LoVo (cell line): ENCODE measurements around the gene PROM1.

Experiments used
- DNase-seq: peaks from one replicate; pipeline ENCODE4 v3.0.0-alpha.2; 2016; ENCODE audit warnings: low spot score

PROM1 gene

GRCh38 chr4:16110199-16110598 is 26.4 kb upstream of the PROM1 start:
- DNase-seq, result no peak

DNA sequence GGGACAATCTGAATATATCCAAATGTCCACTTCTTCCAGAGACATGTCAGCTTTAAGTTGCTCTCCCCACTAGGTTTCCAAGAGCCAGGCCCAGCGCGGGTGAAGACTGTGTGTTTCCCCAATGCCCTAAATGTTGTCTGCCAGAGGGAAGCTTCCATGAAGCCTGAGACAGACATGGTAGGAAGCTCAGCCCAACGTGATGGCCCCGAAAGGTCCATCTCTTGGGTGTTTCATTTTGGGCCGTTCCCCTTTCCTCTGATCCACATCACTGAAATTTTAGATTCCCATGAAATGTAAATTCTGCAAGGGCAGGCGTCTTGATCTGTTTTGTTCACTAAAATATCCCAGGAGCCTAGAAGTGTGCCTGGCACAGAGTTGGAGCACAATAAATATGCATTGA is 25.4 kb upstream of the PROM1 start:
- no peak for DNase-seq

DNA sequence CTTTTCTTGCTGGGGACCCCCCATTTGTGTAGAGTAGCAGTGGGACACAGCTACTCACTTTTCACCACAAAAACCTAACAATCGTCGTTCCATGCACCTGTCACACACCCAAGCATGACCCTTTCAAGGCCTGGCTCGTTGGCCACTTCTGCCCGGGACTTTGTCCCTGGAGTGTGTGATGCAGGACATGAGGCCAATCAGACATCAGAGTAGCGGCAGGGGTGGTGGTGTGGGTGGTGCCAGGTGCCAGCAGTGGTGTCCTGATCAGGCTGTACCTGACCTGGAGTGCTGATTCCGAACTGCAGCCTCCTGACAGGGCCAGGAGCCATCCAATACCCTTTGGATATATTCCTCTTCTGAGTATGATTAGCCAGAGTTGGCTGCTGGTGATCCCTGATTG is 23.1 kb upstream of the PROM1 start:
- DNase-seq, result no peak

GRCh38 chr4:16104520-16104919 is 20.7 kb upstream of the PROM1 start:
- DNase-seq, result no peak

DNA sequence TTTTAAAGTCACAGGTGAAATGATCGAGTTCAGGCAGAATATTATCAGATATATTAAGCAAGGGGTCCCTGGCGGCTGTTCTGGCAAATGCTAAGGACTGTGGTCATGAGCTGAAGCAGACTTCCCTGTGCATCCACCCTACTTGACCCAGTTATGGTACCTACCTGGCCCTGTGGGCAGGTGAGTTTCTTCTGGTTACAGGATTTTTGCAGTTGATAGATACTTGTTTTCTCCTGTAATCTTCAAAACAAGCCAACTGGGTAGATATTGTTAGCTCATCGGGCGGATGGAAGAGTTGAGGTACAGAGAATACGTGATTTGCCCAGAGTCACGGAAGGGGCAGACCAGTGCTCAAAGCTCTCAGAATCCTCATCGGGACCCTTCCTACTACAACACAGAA is 18.5 kb upstream of the PROM1 start:
- no peak for DNase-seq

DNA sequence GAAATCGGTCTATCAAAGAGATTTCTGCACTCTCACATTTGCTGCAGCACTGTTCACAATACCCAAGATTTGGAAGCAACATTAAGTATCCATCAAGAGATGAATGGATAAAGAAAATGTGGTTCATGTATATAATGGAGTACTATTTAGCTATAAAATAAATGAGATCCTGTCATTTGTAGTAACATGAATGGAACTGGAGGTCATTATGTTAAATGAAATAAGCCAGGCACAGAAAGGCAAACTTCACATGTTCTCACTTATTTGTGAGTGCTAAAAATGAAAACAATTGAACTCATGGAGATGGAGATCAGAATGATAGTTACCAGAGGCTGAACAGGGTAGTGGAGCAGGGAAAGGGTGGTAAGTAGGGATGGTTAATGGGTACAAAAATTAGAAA is 17.0 kb upstream of the PROM1 start:
- DNase-seq, result no peak

- no peak for DNase-seq
Observed at GRCh38 chr4:16092682-16093319, 9.0 kb upstream of the PROM1 start.

- peak; percentile 3 for DNase-seq
Observed at GRCh38 chr4:16090096-16090705, 6.4 kb upstream of the PROM1 start.

DNA sequence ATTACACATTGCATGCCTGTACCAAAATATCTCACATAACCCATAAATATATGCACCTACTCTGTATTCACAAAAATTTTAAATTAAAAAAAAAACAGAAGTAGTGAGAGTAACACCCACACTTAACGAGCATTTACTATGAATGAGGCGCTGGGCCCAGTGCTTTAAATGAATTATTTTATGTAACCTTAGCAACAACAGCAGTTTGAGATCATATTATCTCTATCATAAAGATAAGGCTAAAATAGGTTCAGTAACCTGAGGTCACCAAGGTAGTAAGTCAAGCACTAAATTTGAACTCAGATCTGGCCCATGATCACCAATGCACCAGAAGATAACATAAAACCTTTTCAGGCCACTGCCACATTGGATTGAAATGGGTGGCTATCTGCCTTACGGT is 5.3 kb upstream of the PROM1 start:
- no peak for DNase-seq

- DNase-seq, result no peak
Observed at GRCh38 chr4:16088601-16089000, 4.8 kb upstream of the PROM1 start.

DNA sequence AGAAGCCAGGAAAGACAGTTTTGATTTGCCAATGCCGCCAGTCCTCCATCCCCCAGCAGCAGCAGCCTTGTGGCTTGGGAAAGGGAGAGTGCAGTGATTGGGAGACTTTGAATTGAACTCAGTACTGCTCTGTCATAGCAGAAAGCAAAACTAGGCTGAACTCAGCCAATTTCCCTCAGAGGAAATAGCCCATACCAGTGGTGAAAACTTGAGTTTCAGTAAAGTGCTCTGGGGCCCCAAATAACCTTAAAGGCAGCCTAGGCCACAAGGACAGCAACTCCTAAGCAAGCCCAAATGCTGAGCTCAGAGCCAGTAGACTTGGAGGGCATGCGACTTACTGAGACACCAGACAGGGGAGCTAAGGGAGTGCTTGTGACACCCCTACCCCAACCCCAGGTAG is 2.0 kb upstream of the PROM1 start:
- no peak for DNase-seq

DNA sequence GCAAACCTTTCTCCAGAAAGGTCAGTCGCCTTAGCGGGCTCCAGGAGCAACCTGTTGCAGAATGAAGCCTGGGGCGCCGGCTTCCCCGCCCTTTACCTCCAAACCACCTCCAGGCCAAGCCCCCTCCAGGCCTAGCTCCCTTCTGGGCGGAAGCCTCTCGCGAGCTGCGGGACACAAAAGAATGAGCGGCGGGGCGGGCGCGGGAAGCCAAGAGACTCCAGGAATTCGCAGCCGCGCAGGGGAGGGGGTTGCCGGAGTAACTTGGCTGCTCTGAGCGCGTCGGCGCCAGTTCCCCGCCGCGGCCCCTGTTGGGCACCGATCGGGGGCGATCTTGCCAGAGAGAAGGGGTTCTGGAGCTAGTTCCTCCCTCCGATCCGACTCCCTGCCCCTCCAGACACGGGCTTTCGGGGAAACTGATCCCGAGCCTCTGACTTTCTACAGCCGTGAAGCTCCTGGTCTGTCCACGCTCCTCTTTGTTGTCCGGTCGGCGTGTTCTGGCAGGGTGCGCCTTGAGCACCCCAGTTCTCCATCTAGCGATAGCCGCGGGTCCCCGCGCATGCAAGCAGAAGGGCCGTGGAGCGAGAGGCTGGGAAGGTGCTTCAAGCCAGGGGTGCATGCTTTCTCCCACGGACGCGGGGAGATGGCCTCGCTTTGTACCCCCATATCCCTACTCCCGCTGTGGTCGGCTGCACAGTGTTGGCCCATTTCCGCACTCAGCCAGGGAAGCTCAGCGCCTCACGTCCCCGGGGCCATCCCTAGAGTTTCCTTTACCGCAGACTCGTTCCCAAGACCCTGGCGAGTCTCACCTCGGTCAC is 1.2 kb downstream of the PROM1 start:
- peak; percentile 5 for DNase-seq

DNA sequence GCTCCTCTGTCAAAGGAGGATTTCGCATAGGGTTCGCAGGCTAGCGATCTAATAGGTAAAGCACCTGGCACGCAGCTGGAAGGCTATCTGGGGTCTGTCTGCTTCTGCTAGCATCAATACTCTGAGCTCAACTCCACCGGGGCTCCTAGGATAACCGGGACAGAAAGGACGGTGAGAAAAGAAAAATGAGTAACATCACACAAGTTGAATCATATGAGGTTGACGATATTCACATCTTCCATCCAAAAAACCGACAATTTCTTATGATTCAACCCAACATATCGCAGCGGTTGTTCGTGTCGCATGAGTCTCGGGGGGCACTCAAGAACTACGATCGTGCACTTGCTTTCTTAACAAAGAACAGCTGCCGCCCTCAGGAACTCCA is 1.8 kb downstream of the PROM1 start:
- DNase-seq, result no peak

DNA sequence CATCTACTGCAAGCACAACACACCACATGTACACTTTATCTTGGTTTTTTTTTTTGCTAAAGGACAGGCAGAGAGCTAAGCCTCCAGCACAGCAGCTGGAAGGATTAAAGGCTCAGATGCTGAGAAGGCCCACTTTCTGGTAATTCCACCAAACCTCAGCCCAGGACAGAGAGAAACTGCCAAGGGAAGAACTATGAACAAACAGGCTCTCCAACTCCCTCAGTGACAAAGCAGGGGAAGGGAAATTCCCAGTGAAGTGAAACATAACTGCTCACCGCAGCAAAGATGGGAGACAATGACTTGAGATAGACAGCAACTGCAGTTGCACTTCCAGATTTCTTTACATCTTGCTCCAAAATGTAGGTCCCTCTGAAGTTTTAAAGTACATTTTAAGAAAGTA is 4.8 kb downstream of the PROM1 start:
- no peak for DNase-seq

DNA sequence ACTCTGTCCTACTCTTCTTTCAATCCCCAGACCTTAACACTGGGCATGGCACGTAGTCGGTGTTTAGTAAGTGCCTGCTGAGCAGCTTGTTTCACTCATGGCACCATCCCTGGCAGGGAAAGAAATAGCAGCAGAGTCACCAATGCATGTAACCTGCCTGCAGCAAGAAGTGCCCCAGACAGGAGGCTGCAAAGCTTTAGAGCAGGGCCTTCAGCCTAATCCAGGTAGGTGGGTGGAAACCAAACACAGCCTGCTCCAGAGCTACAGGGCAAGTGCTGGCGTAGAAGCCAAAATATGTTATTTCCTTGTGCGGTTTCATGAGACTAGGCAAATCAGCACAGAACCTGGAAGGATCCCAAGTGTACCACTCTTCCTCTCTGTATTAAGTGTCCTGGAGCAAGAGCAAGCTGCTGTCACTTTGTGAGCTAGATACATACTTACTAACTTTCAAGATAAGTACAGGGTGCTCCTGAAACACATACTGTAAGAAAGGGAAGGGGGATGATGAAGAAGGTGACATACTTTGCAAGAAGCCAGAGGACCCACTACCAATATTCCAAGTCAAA is 5.5 kb downstream of the PROM1 start:
- DNase-seq, result no peak

- DNase-seq, result no peak
Observed at GRCh38 chr4:16077786-16078185, 6.0 kb downstream of the PROM1 start.

DNA sequence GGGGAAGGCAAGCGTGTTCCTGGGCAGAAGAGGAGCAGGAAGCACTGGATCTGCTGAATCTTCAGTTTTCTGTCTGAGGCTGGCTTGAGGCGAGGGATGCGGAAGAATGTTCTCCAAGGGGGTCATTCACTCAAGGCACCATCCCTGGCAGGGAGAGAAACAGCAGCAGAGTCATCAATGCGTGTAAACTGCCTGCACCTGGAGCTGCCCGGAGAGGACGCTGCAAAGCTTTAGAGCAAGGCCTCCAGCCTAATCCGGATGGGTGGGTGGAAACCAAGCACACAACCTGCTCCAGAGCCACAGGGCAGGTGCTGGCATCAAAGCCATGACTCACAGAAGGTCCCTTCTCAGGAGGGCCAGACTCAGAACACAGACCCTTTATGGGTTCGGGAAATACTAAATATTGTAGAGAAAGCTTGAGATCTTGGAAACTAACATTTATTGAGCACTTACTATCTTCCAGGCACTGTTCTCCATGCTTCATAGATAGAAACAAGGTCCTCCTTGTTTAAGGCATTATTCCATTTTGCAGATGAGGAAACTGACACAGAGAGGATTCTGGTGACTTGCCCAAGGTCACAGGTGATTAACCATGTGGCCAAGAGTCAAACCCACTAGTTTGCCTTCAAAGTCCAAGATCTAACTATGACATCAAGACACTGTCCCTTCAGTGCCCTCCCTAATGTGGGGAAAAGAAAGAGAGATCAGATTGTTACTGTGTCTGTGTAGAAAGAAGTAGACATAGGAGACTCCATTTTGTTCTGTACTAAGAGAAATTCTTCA is 7.7 kb downstream of the PROM1 start:
- no peak for DNase-seq

DNA sequence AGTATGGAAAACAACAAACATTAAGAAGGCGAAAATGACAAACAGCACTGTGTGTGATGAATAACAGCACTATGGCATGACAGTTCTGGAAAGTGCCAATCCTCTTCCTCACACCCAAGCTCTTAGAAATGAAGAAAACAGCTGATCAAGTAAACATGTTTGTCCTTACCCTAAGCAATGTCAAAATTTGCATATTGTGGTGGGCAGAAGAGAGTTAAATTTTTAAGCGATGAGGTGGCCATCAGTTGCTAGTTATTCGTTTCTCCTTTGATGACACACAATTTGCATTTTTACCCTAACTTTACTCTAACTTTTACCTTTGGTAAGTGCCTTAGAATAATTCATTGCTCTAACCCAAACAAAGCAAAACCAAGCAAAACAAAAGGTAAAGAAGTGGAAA is 8.8 kb downstream of the PROM1 start:
- DNase-seq, result no peak

GRCh38 chr4:16072168-16072567 is 11.7 kb downstream of the PROM1 start:
- no peak for DNase-seq

GRCh38 chr4:16070203-16070602 is 13.6 kb downstream of the PROM1 start:
- DNase-seq, result no peak

DNA sequence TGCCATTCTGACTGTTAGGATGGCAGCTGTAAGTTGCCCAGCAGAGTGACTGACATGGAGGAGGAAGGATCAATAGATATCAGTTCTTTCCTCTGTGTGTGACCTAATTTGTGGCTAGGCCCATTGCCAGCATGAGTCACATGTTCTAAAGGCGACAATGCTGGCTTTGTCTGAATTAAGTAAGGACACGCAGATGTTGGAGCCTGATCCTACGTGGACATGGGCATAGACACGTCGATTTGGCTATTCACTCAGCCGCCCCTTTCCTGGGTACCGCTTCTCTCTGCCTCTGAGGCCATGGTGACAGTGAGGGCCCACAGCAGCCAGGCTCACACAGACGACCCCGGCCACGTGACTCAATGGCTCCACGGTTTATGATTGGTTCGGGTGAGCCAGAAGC is 16.3 kb downstream of the PROM1 start:
- no peak for DNase-seq

DNA sequence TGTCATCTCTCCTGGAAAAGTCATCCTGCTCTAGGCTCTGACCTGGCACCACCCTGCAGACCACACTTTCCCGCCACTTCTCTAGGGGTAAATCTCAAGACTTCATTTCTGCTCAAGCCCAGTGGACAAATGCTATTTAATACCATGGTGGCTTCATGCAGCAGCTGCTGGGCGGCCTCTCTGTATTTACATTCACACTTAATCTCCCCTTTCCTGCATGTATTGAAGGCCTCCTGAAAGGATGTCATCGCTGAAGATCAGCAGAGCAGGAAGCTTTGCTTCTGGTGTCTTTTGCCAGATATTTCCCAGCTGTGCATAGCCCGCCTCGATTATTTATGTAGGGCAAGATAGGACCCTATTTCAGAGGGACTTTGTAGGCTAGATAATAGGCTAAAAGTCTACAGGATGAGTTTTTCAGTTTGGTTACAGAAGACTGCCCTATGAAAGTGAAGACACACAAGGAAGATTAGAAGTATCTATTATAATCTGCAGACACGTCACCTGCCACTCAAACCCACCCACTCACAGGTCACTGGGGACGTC is 17.2 kb downstream of the PROM1 start:
- no peak for DNase-seq
